Measurements from ENCODE around the gene HS3ST5. TPM values are rescaled to one million over a fixed set of nuclear protein-coding genes. Genes with fewer than 3 reads are reported as not detected.

The HS3ST5 gene
- total RNA-seq, 2 donors from 2014 or later, result 0.31 to 2.0 TPM

DNA sequence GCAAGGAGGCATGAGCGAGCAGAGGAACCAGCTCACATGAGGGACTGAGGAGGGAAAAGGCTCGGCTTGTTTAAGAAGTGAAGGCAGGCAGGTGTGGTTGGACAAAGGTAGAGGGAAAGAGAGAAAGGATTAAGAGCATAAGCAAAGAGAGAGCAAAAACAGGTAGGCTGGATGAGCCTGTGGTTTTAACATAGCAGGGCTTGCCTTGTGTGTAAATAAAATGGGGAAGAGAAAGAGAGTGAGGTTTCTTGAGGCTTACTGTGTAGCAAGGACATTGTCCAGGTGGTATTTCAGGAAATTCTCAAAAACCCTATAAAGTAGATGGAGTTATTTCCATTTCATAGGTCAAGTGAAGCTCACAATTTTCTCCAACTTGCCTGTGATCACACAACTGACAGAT is 278.0 kb downstream of the HS3ST5 start:
- Histone ChIP-seq H3K27me3 (ENCODE audit: control insufficient read depth, insufficient read depth, low read length, poor library complexity, severe bottlenecking) (no peaks in the 10 kb centered on the region), H3K36me3 (ENCODE audit: control insufficient read depth, insufficient read depth, low read length) (no peaks in the 10 kb centered on the region), H3K27ac (ENCODE audit: low read depth, low read length) (no peak overlapping the region), H3K9me3 (ENCODE audit: control insufficient read depth, low read length) (no peaks in the 10 kb centered on the region), H3K4me1 (ENCODE audit: control insufficient read depth, insufficient read depth, low read length) (no peaks in the 10 kb centered on the region), H3K4me3 (ENCODE audit: low read length) (no peak overlapping the region), H3K9ac (ENCODE audit: extremely low read depth, low read length, poor library complexity, severe bottlenecking) (no peak overlapping the region)
- H3K4me1 Mint-ChIP-seq, result peaks cover 14% of the 10 kb centered on the region
- 91% methylated on average over 2 of the region's 2 CpGs for WGBS, 2 experiments (ENCODE audit: insufficient coverage in 1 of 2, insufficient read length in 1 of 2)
- H3K27ac Mint-ChIP-seq, result no peak overlapping the region
- no peak overlapping the region for H3K4me3 Mint-ChIP-seq
- no peaks in the 10 kb centered on the region for H3K36me3 Mint-ChIP-seq (ENCODE audit: low read depth)
- no peaks in the 10 kb centered on the region for H3K9me3 Mint-ChIP-seq
- no peaks in the 10 kb centered on the region for H3K27me3 Mint-ChIP-seq (ENCODE audit: insufficient read depth)
- no peak for DNase-seq
- TF ChIP-seq, protein P1, sequence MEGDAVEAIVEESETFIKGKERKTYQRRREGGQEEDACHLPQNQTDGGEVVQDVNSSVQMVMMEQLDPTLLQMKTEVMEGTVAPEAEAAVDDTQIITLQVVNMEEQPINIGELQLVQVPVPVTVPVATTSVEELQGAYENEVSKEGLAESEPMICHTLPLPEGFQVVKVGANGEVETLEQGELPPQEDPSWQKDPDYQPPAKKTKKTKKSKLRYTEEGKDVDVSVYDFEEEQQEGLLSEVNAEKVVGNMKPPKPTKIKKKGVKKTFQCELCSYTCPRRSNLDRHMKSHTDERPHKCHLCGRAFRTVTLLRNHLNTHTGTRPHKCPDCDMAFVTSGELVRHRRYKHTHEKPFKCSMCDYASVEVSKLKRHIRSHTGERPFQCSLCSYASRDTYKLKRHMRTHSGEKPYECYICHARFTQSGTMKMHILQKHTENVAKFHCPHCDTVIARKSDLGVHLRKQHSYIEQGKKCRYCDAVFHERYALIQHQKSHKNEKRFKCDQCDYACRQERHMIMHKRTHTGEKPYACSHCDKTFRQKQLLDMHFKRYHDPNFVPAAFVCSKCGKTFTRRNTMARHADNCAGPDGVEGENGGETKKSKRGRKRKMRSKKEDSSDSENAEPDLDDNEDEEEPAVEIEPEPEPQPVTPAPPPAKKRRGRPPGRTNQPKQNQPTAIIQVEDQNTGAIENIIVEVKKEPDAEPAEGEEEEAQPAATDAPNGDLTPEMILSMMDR (conservative IDR thresholded peaks at IDR 0.05), result no peak

DNA sequence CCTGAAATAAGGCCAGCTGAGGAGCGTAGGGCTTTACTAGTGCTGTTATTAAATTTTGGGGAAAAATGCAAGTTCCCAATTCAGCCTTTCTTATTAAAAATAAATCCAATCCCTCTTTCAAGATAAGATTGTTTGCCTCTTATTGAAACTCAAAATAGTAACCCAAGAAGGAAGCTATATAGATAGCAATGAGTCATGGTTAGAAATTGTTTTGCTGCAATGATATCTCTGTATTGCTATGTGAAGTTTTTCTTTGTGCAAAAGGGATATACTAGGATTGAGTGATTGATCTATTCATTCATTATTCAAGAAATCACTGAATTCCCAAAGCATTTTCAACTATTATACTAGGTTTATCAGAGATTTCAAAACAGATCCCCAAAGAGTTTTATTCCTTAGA is 278.9 kb downstream of the HS3ST5 start:
- Mint-ChIP-seq H3K4me3 (no peak overlapping the region), H3K9me3 (no peaks in the 10 kb centered on the region), H3K27ac (no peak overlapping the region), H3K27me3 (ENCODE audit: insufficient read depth) (no peaks in the 10 kb centered on the region), H3K4me1 (peaks cover 14% of the 10 kb centered on the region), H3K36me3 (ENCODE audit: low read depth) (no peaks in the 10 kb centered on the region)
- 92% methylated on average over 1 of the region's 1 CpG; no CpG with 5 or more reads in 1 of the 2 experiments for WGBS, 2 experiments (ENCODE audit: insufficient coverage in 1 of 2, insufficient read length in 1 of 2)
- no peak overlapping the region for H3K27ac ChIP-seq (ENCODE audit: low read depth, low read length)
- no peak overlapping the region for H3K9ac ChIP-seq (ENCODE audit: extremely low read depth, low read length, poor library complexity, severe bottlenecking)
- H3K4me3 ChIP-seq (ENCODE audit: low read length), result no peak overlapping the region
- H3K27me3 ChIP-seq (ENCODE audit: control insufficient read depth, insufficient read depth, low read length, poor library complexity, severe bottlenecking), result no peaks in the 10 kb centered on the region
- no peak for DNase-seq
- no peaks in the 10 kb centered on the region for H3K9me3 ChIP-seq (ENCODE audit: control insufficient read depth, low read length)
- no peaks in the 10 kb centered on the region for H3K4me1 ChIP-seq (ENCODE audit: control insufficient read depth, insufficient read depth, low read length)
- no peaks in the 10 kb centered on the region for H3K36me3 ChIP-seq (ENCODE audit: control insufficient read depth, insufficient read depth, low read length)
- TF ChIP-seq, protein P1 (conservative IDR thresholded peaks at IDR 0.05), result no peak

DNA sequence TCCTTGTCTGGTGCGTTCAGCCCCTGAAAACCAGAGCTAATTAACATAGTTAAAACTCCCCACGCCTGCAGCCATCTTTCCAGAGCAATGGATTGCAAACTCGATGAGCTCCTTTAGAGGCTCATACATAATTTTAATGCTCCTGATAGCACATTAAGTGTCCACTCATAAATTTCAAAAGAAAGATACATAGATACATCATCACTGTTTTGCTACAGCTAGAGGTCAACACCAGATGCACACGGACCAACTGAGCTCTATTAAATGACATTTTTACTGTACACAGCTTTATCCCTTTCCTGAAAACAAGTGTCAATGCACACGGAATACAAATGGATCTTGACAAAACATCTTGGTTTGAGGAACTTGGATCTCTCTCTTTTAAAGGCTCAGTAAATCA is 280.6 kb downstream of the HS3ST5 start:
- Histone ChIP-seq H3K27me3 (ENCODE audit: control insufficient read depth, insufficient read depth, low read length, poor library complexity, severe bottlenecking) (no peaks in the 10 kb centered on the region), H3K9ac (ENCODE audit: extremely low read depth, low read length, poor library complexity, severe bottlenecking) (no peak overlapping the region), H3K4me1 (ENCODE audit: control insufficient read depth, insufficient read depth, low read length) (no peaks in the 10 kb centered on the region), H3K4me3 (ENCODE audit: low read length) (no peak overlapping the region), H3K9me3 (ENCODE audit: control insufficient read depth, low read length) (no peaks in the 10 kb centered on the region), H3K36me3 (ENCODE audit: control insufficient read depth, insufficient read depth, low read length) (no peaks in the 10 kb centered on the region), H3K27ac (ENCODE audit: low read depth, low read length) (no peak overlapping the region)
- no peak for DNase-seq
- Mint-ChIP-seq H3K9me3 (no peaks in the 10 kb centered on the region), H3K27ac (no peak overlapping the region), H3K36me3 (ENCODE audit: low read depth) (no peaks in the 10 kb centered on the region), H3K4me3 (no peak overlapping the region), H3K4me1 (peaks cover 14% of the 10 kb centered on the region), H3K27me3 (ENCODE audit: insufficient read depth) (no peaks in the 10 kb centered on the region)
- 73 to 77% methylated on average over 5 of the region's 5 CpGs for WGBS, 2 experiments (ENCODE audit: insufficient coverage in 1 of 2, insufficient read length in 1 of 2)
- TF ChIP-seq, protein P1 (conservative IDR thresholded peaks at IDR 0.05), result no peak

Measured in endodermal cell (in vitro differentiated cells).